B cell (primary cell): ENCODE data around the gene NFKBIB. TPM values are rescaled to one million over a fixed set of nuclear protein-coding genes. Genes with fewer than 3 reads are reported as not detected.
A peak's percentile ranks its signal among the peaks of the same experiment; 100 is the strongest.

Experiments
- ATAC-seq: fragments of 200-7000 bp; cut with Tn5 transposase; one replicate; pipeline ENCODE4 v1.10.0; 2021; ENCODE audit warnings: low read depth, mild to moderate bottlenecking, moderate number of reproducible peaks, moderate library complexity
- CTCF ChIA-PET: fragments of 350-600 bp; sonication (Branson Sonifier 250); formaldehyde crosslinking; loops from one replicate; lab custom pipeline; 2021; ENCODE audit warnings: antibody characterized with exemption, inconsistent platforms; lab: Charles Lee
- POLR2A ChIA-PET: fragments of 350-600 bp; sonication (Branson Sonifier 250); formaldehyde crosslinking; loops from one replicate; lab custom pipeline; 2021; ENCODE audit warnings: antibody characterized with exemption; lab: Charles Lee
- DNase-seq: peaks from one replicate; pipeline ENCODE4 v3.0.0; 2013
- H2AFZ ChIP-seq: 2 replicates; pipeline ENCODE4 v1.6.1; 2012; ENCODE audit warnings: mild to moderate bottlenecking, low read depth, low read length; ENCODE audit not compliant: insufficient read depth, poor library complexity, severe bottlenecking
- H3K27ac ChIP-seq, 2 donors: 1 replicate in 1 of 2; 2 replicates in 1 of 2; pipeline ENCODE4 v1.5.1; 2012 to 2013; ENCODE audit warnings: low read length in 2 of 2, mild to moderate bottlenecking in 2 of 2, moderate library complexity in 1 of 2
- H3K27me3 ChIP-seq, 4 experiments: fragments of 200-600 bp in 1 of 4; sonication (generic) in 1 of 4; replicated peaks in 1 of 4; 1 replicate in 2 of 4; 2 replicates in 2 of 4; pipeline versions ENCODE4 v1.6.1 to v1.7.0; 2013 to 2016; ENCODE audit warnings: low read length in 3 of 4, mild to moderate bottlenecking in 2 of 4, mixed read lengths in 1 of 4, moderate library complexity in 1 of 4; ENCODE audit not compliant: insufficient read depth in 4 of 4, control insufficient read depth in 3 of 4; ENCODE audit errors: control extremely low read depth in 1 of 4
- H3K36me3 ChIP-seq, 2 experiments: replicated peaks in 1 of 2; 1 replicate in 1 of 2; 2 replicates in 1 of 2; pipeline versions ENCODE4 v1.6.1 to v1.7.1; 2013; ENCODE audit warnings: low read length in 1 of 2; ENCODE audit not compliant: insufficient read depth in 2 of 2, control insufficient read depth in 1 of 2; ENCODE audit errors: control extremely low read depth in 1 of 2, extremely low read depth in 1 of 2
- H3K4me1 ChIP-seq, 2 donors: fragments of 200-600 bp in 1 of 2; sonication (generic) in 1 of 2; 1 replicate in 1 of 2; 2 replicates in 1 of 2; pipeline versions ENCODE4 v1.5.1 to v1.6.1; 2013 to 2017; ENCODE audit warnings: low read length in 2 of 2; ENCODE audit not compliant: control insufficient read depth in 2 of 2, insufficient read depth in 2 of 2
- H3K4me2 ChIP-seq: replicated peaks from 2 replicates; pipeline ENCODE3; 2012; ENCODE audit warnings: mild to moderate bottlenecking, low read depth, low read length; ENCODE audit not compliant: poor library complexity, severe bottlenecking
- H3K4me3 ChIP-seq, 5 experiments: fragments of 200-600 bp in 1 of 5; sonication (generic) in 1 of 5; 1 replicate in 3 of 5; 2 replicates in 2 of 5; pipeline versions ENCODE4 v1.5.1 to v1.7.0; 2011 to 2016; ENCODE audit warnings: low read length in 4 of 5, mild to moderate bottlenecking in 4 of 5, low read depth in 2 of 5, control low read depth in 1 of 5, moderate library complexity in 1 of 5; ENCODE audit not compliant: insufficient read depth in 1 of 5; ENCODE audit errors: control extremely low read depth in 1 of 5, extremely low read depth in 1 of 5
- H3K79me2 ChIP-seq: fragments of 200-600 bp; sonication (generic); one replicate; pipeline ENCODE4 v1.6.0; 2016; ENCODE audit warnings: low read length; ENCODE audit not compliant: control insufficient read depth, insufficient read depth
- H3K9ac ChIP-seq: fragments of 200-600 bp; sonication (generic); 2 replicates; pipeline ENCODE4 v1.6.1; 2017; ENCODE audit warnings: mild to moderate bottlenecking, low read length, moderate library complexity
- H3K9me3 ChIP-seq, 3 donors: one replicate each; pipeline versions ENCODE4 v1.6.1 to v1.7.1; 2013; ENCODE audit warnings: low read length in 2 of 3; ENCODE audit not compliant: control insufficient read depth in 2 of 3, insufficient read depth in 1 of 3; ENCODE audit errors: control extremely low read depth in 1 of 3
- H4K20me1 ChIP-seq: 2 replicates; pipeline ENCODE4 v1.6.0; 2012; ENCODE audit warnings: mild to moderate bottlenecking, low read length; ENCODE audit not compliant: insufficient read depth, control insufficient read depth, poor library complexity, severe bottlenecking
- H3K27ac Mint-ChIP-seq: one replicate; pipeline ENCODE4 v1.8.0; 2021; ENCODE audit warnings: mixed read lengths
- H3K27me3 Mint-ChIP-seq: one replicate; pipeline ENCODE4 v1.8.0; 2021; ENCODE audit warnings: mixed read lengths
- H3K4me1 Mint-ChIP-seq: one replicate; pipeline ENCODE4 v1.8.0; 2021; ENCODE audit warnings: mixed read lengths
- H3K4me3 Mint-ChIP-seq: one replicate; pipeline ENCODE4 v1.8.0; 2021; ENCODE audit warnings: mixed read lengths
- H3K9me3 Mint-ChIP-seq: one replicate; pipeline ENCODE4 v1.8.0; 2022; ENCODE audit warnings: mixed read lengths; ENCODE audit not compliant: insufficient read depth
- CTCF ChIP-seq: fragments of 200-600 bp; IDR thresholded peaks from one replicate; pipeline ENCODE4 v1.8.0; 2022; ENCODE audit warnings: antibody characterized with exemption, mild to moderate bottlenecking
- EZH2 ChIP-seq: IDR thresholded peaks from 2 replicates; pipeline ENCODE4 v1.6.1; 2012; ENCODE audit warnings: borderline replicate concordance, low read depth, mild to moderate bottlenecking, moderate library complexity, low read length; ENCODE audit not compliant: insufficient read depth, poor library complexity, severe bottlenecking
- WGBS: methylation state at CpG from one replicate; pipeline ENCODE4 v1.1.5; 2013; ENCODE audit warnings: missing lambda C conversion rate; ENCODE audit not compliant: insufficient coverage; 5-methylcytosine and 5-hydroxymethylcytosine counted together
- intact Hi-C: fragments of 100-400 bp; cut with micrococcal nuclease; formaldehyde crosslinking; loops from one replicate; pipeline ENCODE4 v1.10.0; 2022
- polyA plus RNA-seq: library from polyadenylated mRNA; depleted of rRNA; stranded (reverse); fragments of >200 nt; gene quantifications from 2 replicates; pipeline ENCODE4 v1.2.3, GENCODE V29; 2012
- total RNA-seq, 2 donors: library from RNA; stranded (reverse); fragments of 120-200 nt in 1 of 2; gene quantifications; 1 replicate in 1 of 2; 2 replicates in 1 of 2; pipeline versions ENCODE4 v1.2.3 to v1.2.4, GENCODE V29; 2013 to 2022

Gene NFKBIB
- total and polyA plus RNA-seq, 2 donors (not counting 1 experiment from before 2014, with no cell fraction given): 30.3 to 54.4 TPM

- WGBS: 55% methylated on average over 13 of the region's 16 CpGs
- Histone ChIP-seq H3K4me1 (peaks cover 35 to 44% of the 10 kb centered on the region in 2 donors), H3K79me2 (peaks cover 12% of the 10 kb centered on the region), H3K4me3 (peak overlapping the region; percentile 36 to 73 (median 46)), H2AFZ (peak overlapping the region; percentile 86), H3K27ac (peak overlapping the region; percentile 94 to 98), H3K9me3 (no peaks in the 10 kb centered on the region), H3K36me3 (peaks cover 0 to 15% of the 10 kb centered on the region in 2 experiments), H4K20me1 (no peaks in the 10 kb centered on the region), H3K9ac (peak overlapping the region; percentile 70), H3K27me3 (no peaks in the 10 kb centered on the region), H3K4me2 (peak overlapping the region; percentile 92)
- CTCF ChIA-PET: interaction anchor here (0.9 to 5.8 kb wide), 11 partner anchors 9 to 476 kb away, joined by 3 to 43 read pairs (median 10); partner anchors contain the start of genes ECH1 and FAM98C
- Mint-ChIP-seq H3K27me3 (no peaks in the 10 kb centered on the region), H3K4me1 (peaks cover 42% of the 10 kb centered on the region), H3K27ac (peak overlapping the region; percentile 100), H3K4me3 (peak overlapping the region; percentile 94), H3K9me3 (no peaks in the 10 kb centered on the region)
- DNase-seq (no peak), ATAC-seq (no peak)
- POLR2A ChIA-PET: interaction anchor here (0.5 to 4.2 kb wide), 9 partner anchors 8 to 629 kb away, joined by 3 to 24 read pairs (median 5); partner anchors contain the start of genes HNRNPL, MAP4K1 and TIMM50
- no peak for TF ChIP-seq EZH2
- TF ChIP-seq CTCF: no peak
- intact Hi-C loops: loop anchor here (1.0 to 2.0 kb wide), 4 partner anchors 8 to 20 kb away; partner anchors contain the start of genes NFKBIB and SIRT2
These were observed 21.0 kb upstream of the NFKBIB start for GRCh38 chr19:38878575-38879399.
